ENCODE results near the gene SEZ6L.

The SEZ6L gene

DNA sequence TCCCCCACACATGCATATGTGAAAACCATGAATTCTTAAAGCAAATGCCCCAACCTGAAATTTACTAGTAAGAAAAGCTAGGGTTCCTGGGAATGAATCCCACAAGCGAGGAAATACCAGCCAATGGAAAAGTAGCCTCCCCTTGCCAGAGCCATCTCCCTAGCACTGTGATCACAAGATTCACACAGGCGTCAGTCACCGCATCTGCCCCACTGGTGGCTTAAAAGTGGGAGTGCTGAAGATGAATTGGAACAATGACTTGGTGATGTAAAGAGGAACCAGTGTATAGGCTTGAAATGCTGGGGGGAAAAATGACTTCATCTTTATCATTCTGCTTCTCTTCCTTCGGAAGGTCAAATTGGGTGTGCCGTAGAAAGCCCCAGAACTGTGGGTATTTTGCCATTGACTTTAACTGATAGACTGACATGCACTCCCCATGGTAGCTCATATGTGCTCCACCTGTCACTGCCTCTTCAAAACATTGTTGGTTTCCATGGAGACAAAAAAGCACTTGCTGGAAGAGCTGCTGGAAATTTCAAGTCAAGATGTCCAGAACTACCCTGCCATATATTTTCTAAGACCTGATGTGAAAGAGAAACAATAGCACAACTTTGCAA, 240.6 kb downstream of the SEZ6L start:
- Histone ChIP-seq H3K4me2 (ENCODE audit: insufficient read depth, low read length, poor library complexity, severe bottlenecking) (no peak overlapping the region), H4K91ac (ENCODE audit: low read depth, low read length, poor library complexity) (no peak overlapping the region), H3K4me3 (ENCODE audit: low read length in 2 of 2) (no peak overlapping the region), H2BK5ac (ENCODE audit: low read length) (no peak overlapping the region), H3K79me1 (ENCODE audit: low read depth, low read length) (no peaks in the 10 kb centered on the region), H3K4ac (ENCODE audit: low read length) (no peak overlapping the region), H3K27me3 (ENCODE audit: control insufficient read depth in 3 of 3, insufficient read depth in 3 of 3, low read depth in 1 of 3, low read length in 3 of 3) (peaks cover 0 to 12% (median 0%) of the 10 kb centered on the region in 3 experiments), H3K36me3 (replicated peaks in 1 of 2; ENCODE audit: control insufficient read depth in 2 of 2, insufficient read depth in 2 of 2, low read length in 2 of 2) (no peaks in the 10 kb centered on the region), H2BK15ac (ENCODE audit: low read length) (no peak overlapping the region), H3K4me1 (ENCODE audit: control insufficient read depth in 2 of 2, insufficient read depth in 1 of 2, low read depth in 1 of 2, low read length in 2 of 2) (peaks cover 6 to 22% of the 10 kb centered on the region in 2 donors), H3K14ac (ENCODE audit: low read length) (no peak overlapping the region), H2BK12ac (ENCODE audit: low read length) (no peak overlapping the region), H2AK5ac (ENCODE audit: low read depth, low read length) (no peak overlapping the region), H3K9ac (ENCODE audit: low read depth, low read length, poor library complexity) (no peak overlapping the region), H4K8ac (ENCODE audit: low read depth, low read length) (no peak overlapping the region), H3K23ac (ENCODE audit: low read depth, low read length, poor library complexity) (no peak overlapping the region), H3K9me3 (replicated peaks in 1 of 2; ENCODE audit: control insufficient read depth in 2 of 2, insufficient read depth in 1 of 2, low read depth in 1 of 2, low read length in 2 of 2) (no peaks in the 10 kb centered on the region), H2BK120ac (ENCODE audit: low read depth, low read length) (no peak overlapping the region), H3K18ac (ENCODE audit: low read length) (no peak overlapping the region), H3K27ac (replicated peaks; ENCODE audit: low read length) (no peak overlapping the region), H2AFZ (ENCODE audit: low read length) (no peak overlapping the region)
- WGBS, 2 donors (ENCODE audit: extremely low coverage in 2 of 2, insufficient read length in 2 of 2, insufficient replicate concordance in 1 of 2): no CpG with 5 or more reads among the region's 5 CpGs
- DNase-seq (ENCODE audit: low spot score): no peak

- Histone ChIP-seq H3K36me3 (replicated peaks in 1 of 2; ENCODE audit: control insufficient read depth in 2 of 2, insufficient read depth in 2 of 2, low read length in 2 of 2) (no peaks in the 10 kb centered on the region), H3K4ac (ENCODE audit: low read length) (no peak overlapping the region), H2AK5ac (ENCODE audit: low read depth, low read length) (no peak overlapping the region), H3K4me1 (ENCODE audit: control insufficient read depth in 2 of 2, insufficient read depth in 1 of 2, low read depth in 1 of 2, low read length in 2 of 2) (peaks cover 1 to 17% of the 10 kb centered on the region in 2 donors), H3K9ac (ENCODE audit: low read depth, low read length, poor library complexity) (no peak overlapping the region), H3K4me3 (ENCODE audit: low read length in 2 of 2) (no peak overlapping the region), H4K91ac (ENCODE audit: low read depth, low read length, poor library complexity) (no peak overlapping the region), H4K8ac (ENCODE audit: low read depth, low read length) (no peak overlapping the region), H3K27me3 (ENCODE audit: control insufficient read depth in 3 of 3, insufficient read depth in 3 of 3, low read depth in 1 of 3, low read length in 3 of 3) (peaks cover 0 to 14% (median 0%) of the 10 kb centered on the region in 3 experiments), H3K18ac (ENCODE audit: low read length) (no peak overlapping the region), H2BK5ac (ENCODE audit: low read length) (no peak overlapping the region), H2BK12ac (ENCODE audit: low read length) (no peak overlapping the region), H3K79me1 (ENCODE audit: low read depth, low read length) (no peaks in the 10 kb centered on the region), H3K23ac (ENCODE audit: low read depth, low read length, poor library complexity) (no peak overlapping the region), H3K9me3 (replicated peaks in 1 of 2; ENCODE audit: control insufficient read depth in 2 of 2, insufficient read depth in 1 of 2, low read depth in 1 of 2, low read length in 2 of 2) (no peaks in the 10 kb centered on the region), H2AFZ (ENCODE audit: low read length) (no peak overlapping the region), H2BK15ac (ENCODE audit: low read length) (no peak overlapping the region), H3K4me2 (ENCODE audit: insufficient read depth, low read length, poor library complexity, severe bottlenecking) (no peak overlapping the region), H2BK120ac (ENCODE audit: low read depth, low read length) (no peak overlapping the region), H3K27ac (replicated peaks; ENCODE audit: low read length) (no peak overlapping the region), H3K14ac (ENCODE audit: low read length) (no peak overlapping the region)
- WGBS, 2 donors (ENCODE audit: extremely low coverage in 2 of 2, insufficient read length in 2 of 2, insufficient replicate concordance in 1 of 2): no CpG with 5 or more reads among the region's 5 CpGs
- no peak for DNase-seq (ENCODE audit: low spot score)
These were observed 241.1 kb downstream of the SEZ6L start for GRCh38 chr22:26410386-26410785.

- Histone ChIP-seq H3K4me1 (ENCODE audit: control insufficient read depth in 2 of 2, insufficient read depth in 1 of 2, low read depth in 1 of 2, low read length in 2 of 2) (peaks cover 0 to 14% of the 10 kb centered on the region in 2 donors), H2BK15ac (ENCODE audit: low read length) (no peak overlapping the region), H3K4ac (ENCODE audit: low read length) (no peak overlapping the region), H3K4me3 (ENCODE audit: low read length in 2 of 2) (no peak overlapping the region), H2AK5ac (ENCODE audit: low read depth, low read length) (no peak overlapping the region), H3K9me3 (replicated peaks in 1 of 2; ENCODE audit: control insufficient read depth in 2 of 2, insufficient read depth in 1 of 2, low read depth in 1 of 2, low read length in 2 of 2) (no peaks in the 10 kb centered on the region), H2AFZ (ENCODE audit: low read length) (no peak overlapping the region), H2BK12ac (ENCODE audit: low read length) (no peak overlapping the region), H3K14ac (ENCODE audit: low read length) (no peak overlapping the region), H2BK120ac (ENCODE audit: low read depth, low read length) (no peak overlapping the region), H4K91ac (ENCODE audit: low read depth, low read length, poor library complexity) (no peak overlapping the region), H3K4me2 (ENCODE audit: insufficient read depth, low read length, poor library complexity, severe bottlenecking) (no peak overlapping the region), H3K27ac (replicated peaks; ENCODE audit: low read length) (no peak overlapping the region), H4K8ac (ENCODE audit: low read depth, low read length) (no peak overlapping the region), H3K18ac (ENCODE audit: low read length) (no peak overlapping the region), H3K79me1 (ENCODE audit: low read depth, low read length) (no peaks in the 10 kb centered on the region), H3K36me3 (replicated peaks in 1 of 2; ENCODE audit: control insufficient read depth in 2 of 2, insufficient read depth in 2 of 2, low read length in 2 of 2) (no peaks in the 10 kb centered on the region), H2BK5ac (ENCODE audit: low read length) (no peak overlapping the region), H3K27me3 (ENCODE audit: control insufficient read depth in 3 of 3, insufficient read depth in 3 of 3, low read depth in 1 of 3, low read length in 3 of 3) (peaks cover 0 to 19% (median 0%) of the 10 kb centered on the region in 3 experiments), H3K23ac (ENCODE audit: low read depth, low read length, poor library complexity) (no peak overlapping the region), H3K9ac (ENCODE audit: low read depth, low read length, poor library complexity) (no peak overlapping the region)
- no CpG with 5 or more reads among the region's 4 CpGs for WGBS, 2 donors (ENCODE audit: extremely low coverage in 2 of 2, insufficient read length in 2 of 2, insufficient replicate concordance in 1 of 2)
- DNase-seq (ENCODE audit: low spot score): no peak
These were observed 245.1 kb downstream of the SEZ6L start for GRCh38 chr22:26414347-26414746.

GRCh38 chr22:26416256-26416655, 247.0 kb downstream of the SEZ6L start:
- Histone ChIP-seq H4K8ac (ENCODE audit: low read depth, low read length) (no peak overlapping the region), H3K23ac (ENCODE audit: low read depth, low read length, poor library complexity) (no peak overlapping the region), H4K91ac (ENCODE audit: low read depth, low read length, poor library complexity) (no peak overlapping the region), H2BK120ac (ENCODE audit: low read depth, low read length) (no peak overlapping the region), H3K18ac (ENCODE audit: low read length) (no peak overlapping the region), H3K9ac (ENCODE audit: low read depth, low read length, poor library complexity) (no peak overlapping the region), H3K79me1 (ENCODE audit: low read depth, low read length) (no peaks in the 10 kb centered on the region), H3K4me1 (ENCODE audit: control insufficient read depth in 2 of 2, insufficient read depth in 1 of 2, low read depth in 1 of 2, low read length in 2 of 2) (peaks cover 0 to 2% of the 10 kb centered on the region in 2 donors), H2AFZ (ENCODE audit: low read length) (no peak overlapping the region), H3K27ac (replicated peaks; ENCODE audit: low read length) (no peak overlapping the region), H3K36me3 (replicated peaks in 1 of 2; ENCODE audit: control insufficient read depth in 2 of 2, insufficient read depth in 2 of 2, low read length in 2 of 2) (no peaks in the 10 kb centered on the region), H2AK5ac (ENCODE audit: low read depth, low read length) (no peak overlapping the region), H2BK15ac (ENCODE audit: low read length) (no peak overlapping the region), H3K9me3 (replicated peaks in 1 of 2; ENCODE audit: control insufficient read depth in 2 of 2, insufficient read depth in 1 of 2, low read depth in 1 of 2, low read length in 2 of 2) (no peaks in the 10 kb centered on the region), H3K4me2 (ENCODE audit: insufficient read depth, low read length, poor library complexity, severe bottlenecking) (no peak overlapping the region), H2BK5ac (ENCODE audit: low read length) (no peak overlapping the region), H2BK12ac (ENCODE audit: low read length) (no peak overlapping the region), H3K4me3 (ENCODE audit: low read length in 2 of 2) (no peak overlapping the region), H3K14ac (ENCODE audit: low read length) (no peak overlapping the region), H3K27me3 (ENCODE audit: control insufficient read depth in 3 of 3, insufficient read depth in 3 of 3, low read depth in 1 of 3, low read length in 3 of 3) (peaks cover 0 to 31% (median 0%) of the 10 kb centered on the region in 3 experiments), H3K4ac (ENCODE audit: low read length) (no peak overlapping the region)
- WGBS, 2 donors (ENCODE audit: extremely low coverage in 2 of 2, insufficient read length in 2 of 2, insufficient replicate concordance in 1 of 2): no CpG with 5 or more reads among the region's 4 CpGs
- no peak for DNase-seq (ENCODE audit: low spot score)

Data from neuronal stem cell (in vitro differentiated cells).